ENCODE data around the gene GNAQ.

DNA sequence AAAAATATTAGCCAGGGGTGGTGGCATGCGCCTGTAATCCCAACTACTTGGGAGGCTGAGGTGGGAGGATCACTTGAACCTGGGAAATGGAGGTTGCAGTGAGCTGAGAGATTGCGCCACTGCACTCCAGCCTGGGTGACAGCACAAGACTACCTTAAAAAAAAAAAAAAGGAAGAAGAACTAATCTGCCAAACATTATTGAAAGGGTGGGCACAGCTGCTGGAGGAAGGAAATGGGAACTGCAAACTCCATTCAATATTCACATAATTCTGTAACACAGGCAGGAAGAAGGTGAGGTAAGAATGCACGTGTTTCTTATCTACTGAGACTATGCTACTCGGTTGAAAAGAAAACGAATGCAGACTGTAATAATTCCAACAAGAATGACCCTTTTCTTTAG is 262.4 kb downstream of the GNAQ start:
- TF ChIP-seq SIN3A (IDR thresholded peaks at IDR 0.05; ENCODE audit: borderline replicate concordance, low read depth, low read length): no peak
- no peak for TF ChIP-seq TCF12 (IDR thresholded peaks at IDR 0.05)
- TF ChIP-seq FOXM1 (IDR thresholded peaks at IDR 0.05; ENCODE audit: low read depth): no peak
- TF ChIP-seq, protein P1, sequence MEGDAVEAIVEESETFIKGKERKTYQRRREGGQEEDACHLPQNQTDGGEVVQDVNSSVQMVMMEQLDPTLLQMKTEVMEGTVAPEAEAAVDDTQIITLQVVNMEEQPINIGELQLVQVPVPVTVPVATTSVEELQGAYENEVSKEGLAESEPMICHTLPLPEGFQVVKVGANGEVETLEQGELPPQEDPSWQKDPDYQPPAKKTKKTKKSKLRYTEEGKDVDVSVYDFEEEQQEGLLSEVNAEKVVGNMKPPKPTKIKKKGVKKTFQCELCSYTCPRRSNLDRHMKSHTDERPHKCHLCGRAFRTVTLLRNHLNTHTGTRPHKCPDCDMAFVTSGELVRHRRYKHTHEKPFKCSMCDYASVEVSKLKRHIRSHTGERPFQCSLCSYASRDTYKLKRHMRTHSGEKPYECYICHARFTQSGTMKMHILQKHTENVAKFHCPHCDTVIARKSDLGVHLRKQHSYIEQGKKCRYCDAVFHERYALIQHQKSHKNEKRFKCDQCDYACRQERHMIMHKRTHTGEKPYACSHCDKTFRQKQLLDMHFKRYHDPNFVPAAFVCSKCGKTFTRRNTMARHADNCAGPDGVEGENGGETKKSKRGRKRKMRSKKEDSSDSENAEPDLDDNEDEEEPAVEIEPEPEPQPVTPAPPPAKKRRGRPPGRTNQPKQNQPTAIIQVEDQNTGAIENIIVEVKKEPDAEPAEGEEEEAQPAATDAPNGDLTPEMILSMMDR (IDR thresholded peaks at IDR 0.05): no peak
- TF ChIP-seq POLR2AphosphoS5 (IDR thresholded peaks at IDR 0.05; ENCODE audit: low read depth, low read length): no peak
- TF ChIP-seq EP300 (IDR thresholded peaks at IDR 0.05; ENCODE audit: borderline replicate concordance in 1 of 2, low read depth in 1 of 2, low read length in 1 of 2): no peak
- TF ChIP-seq, protein P2, sequence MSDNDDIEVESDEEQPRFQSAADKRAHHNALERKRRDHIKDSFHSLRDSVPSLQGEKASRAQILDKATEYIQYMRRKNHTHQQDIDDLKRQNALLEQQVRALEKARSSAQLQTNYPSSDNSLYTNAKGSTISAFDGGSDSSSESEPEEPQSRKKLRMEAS (IDR thresholded peaks at IDR 0.05; ENCODE audit: low read depth): no peak
- TF ChIP-seq NFIC (IDR thresholded peaks at IDR 0.05; ENCODE audit: borderline replicate concordance): no peak
- TF ChIP-seq, protein P3, sequence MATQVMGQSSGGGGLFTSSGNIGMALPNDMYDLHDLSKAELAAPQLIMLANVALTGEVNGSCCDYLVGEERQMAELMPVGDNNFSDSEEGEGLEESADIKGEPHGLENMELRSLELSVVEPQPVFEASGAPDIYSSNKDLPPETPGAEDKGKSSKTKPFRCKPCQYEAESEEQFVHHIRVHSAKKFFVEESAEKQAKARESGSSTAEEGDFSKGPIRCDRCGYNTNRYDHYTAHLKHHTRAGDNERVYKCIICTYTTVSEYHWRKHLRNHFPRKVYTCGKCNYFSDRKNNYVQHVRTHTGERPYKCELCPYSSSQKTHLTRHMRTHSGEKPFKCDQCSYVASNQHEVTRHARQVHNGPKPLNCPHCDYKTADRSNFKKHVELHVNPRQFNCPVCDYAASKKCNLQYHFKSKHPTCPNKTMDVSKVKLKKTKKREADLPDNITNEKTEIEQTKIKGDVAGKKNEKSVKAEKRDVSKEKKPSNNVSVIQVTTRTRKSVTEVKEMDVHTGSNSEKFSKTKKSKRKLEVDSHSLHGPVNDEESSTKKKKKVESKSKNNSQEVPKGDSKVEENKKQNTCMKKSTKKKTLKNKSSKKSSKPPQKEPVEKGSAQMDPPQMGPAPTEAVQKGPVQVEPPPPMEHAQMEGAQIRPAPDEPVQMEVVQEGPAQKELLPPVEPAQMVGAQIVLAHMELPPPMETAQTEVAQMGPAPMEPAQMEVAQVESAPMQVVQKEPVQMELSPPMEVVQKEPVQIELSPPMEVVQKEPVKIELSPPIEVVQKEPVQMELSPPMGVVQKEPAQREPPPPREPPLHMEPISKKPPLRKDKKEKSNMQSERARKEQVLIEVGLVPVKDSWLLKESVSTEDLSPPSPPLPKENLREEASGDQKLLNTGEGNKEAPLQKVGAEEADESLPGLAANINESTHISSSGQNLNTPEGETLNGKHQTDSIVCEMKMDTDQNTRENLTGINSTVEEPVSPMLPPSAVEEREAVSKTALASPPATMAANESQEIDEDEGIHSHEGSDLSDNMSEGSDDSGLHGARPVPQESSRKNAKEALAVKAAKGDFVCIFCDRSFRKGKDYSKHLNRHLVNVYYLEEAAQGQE (IDR thresholded peaks at IDR 0.05; ENCODE audit: low read depth, low read length): no peak
- TF ChIP-seq, protein P4, sequence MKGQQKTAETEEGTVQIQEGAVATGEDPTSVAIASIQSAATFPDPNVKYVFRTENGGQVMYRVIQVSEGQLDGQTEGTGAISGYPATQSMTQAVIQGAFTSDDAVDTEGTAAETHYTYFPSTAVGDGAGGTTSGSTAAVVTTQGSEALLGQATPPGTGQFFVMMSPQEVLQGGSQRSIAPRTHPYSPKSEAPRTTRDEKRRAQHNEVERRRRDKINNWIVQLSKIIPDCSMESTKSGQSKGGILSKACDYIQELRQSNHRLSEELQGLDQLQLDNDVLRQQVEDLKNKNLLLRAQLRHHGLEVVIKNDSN (IDR thresholded peaks at IDR 0.05; ENCODE audit: borderline replicate concordance, low read depth): no peak
- TF ChIP-seq, protein P5, sequence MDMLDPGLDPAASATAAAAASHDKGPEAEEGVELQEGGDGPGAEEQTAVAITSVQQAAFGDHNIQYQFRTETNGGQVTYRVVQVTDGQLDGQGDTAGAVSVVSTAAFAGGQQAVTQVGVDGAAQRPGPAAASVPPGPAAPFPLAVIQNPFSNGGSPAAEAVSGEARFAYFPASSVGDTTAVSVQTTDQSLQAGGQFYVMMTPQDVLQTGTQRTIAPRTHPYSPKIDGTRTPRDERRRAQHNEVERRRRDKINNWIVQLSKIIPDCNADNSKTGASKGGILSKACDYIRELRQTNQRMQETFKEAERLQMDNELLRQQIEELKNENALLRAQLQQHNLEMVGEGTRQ (IDR thresholded peaks at IDR 0.05; ENCODE audit: borderline replicate concordance, low read depth, low read length): no peak
- TF ChIP-seq RFX5 (IDR thresholded peaks at IDR 0.05; ENCODE audit: low read length): no peak
- TF ChIP-seq TAF1 (IDR thresholded peaks at IDR 0.05; ENCODE audit: borderline replicate concordance, low read depth, low read length): no peak
- TF ChIP-seq TEAD4 (IDR thresholded peaks at IDR 0.05; ENCODE audit: borderline replicate concordance, insufficient read depth): no peak

All from SK-N-SH (cell line).